HepG2 (cell line): ENCODE measurements around the gene SLC35B1. TPM values are rescaled to one million over a fixed set of nuclear protein-coding genes. Genes with fewer than 3 reads are reported as not detected.

Experiments
- CBX1 ChIP-seq: IDR thresholded peaks from one replicate; pipeline ENCODE4 v1.6.1; 2016; ENCODE audit warnings: antibody characterized with exemption, low read depth
- CEBPZ ChIP-seq: IDR thresholded peaks from 2 replicates; pipeline ENCODE4 v1.6.1; 2012; ENCODE audit warnings: low read length, improper control_type of control experiment
- FOXA1 ChIP-seq, 2 experiments: fragments of 450-650 bp in 1 of 2; sonication (generic) in 1 of 2; formaldehyde crosslinking in 1 of 2; IDR thresholded peaks; 2 replicates each; pipeline versions ENCODE4 v1.4.0 to v1.6.1; 2016 to 2020; ENCODE audit warnings: missing genetic modification reagents in 1 of 2
- FOXK1 ChIP-seq: sonication (generic); formaldehyde crosslinking; IDR thresholded peaks from 2 replicates; pipeline ENCODE4 v1.4.0; 2020; ENCODE audit warnings: low read depth, missing genetic modification reagents, borderline replicate concordance
- GTF3A ChIP-seq: sonication (generic); formaldehyde crosslinking; conservative IDR thresholded peaks from 2 replicates; pipeline ENCODE4 v1.4.0; 2020; ENCODE audit warnings: mild to moderate bottlenecking, missing genetic modification reagents
- HBP1 ChIP-seq: IDR thresholded peaks from 2 replicates; pipeline ENCODE4 v1.6.1; 2016; ENCODE audit warnings: low read depth, control low read depth
- HHEX ChIP-seq: IDR thresholded peaks from 2 replicates; pipeline ENCODE4 v1.6.1; 2016; ENCODE audit warnings: control low read depth
- SALL2 ChIP-seq: sonication (generic); formaldehyde crosslinking; IDR thresholded peaks from 2 replicates; pipeline ENCODE4 v1.8.1; 2023; ENCODE audit warnings: mild to moderate bottlenecking, missing genetic modification reagents, inconsistent platforms
- SMAD3 ChIP-seq: sonication (generic); formaldehyde crosslinking; IDR thresholded peaks from 2 replicates; pipeline ENCODE4 v1.4.0; 2020; ENCODE audit warnings: missing genetic modification reagents
- SMC3 ChIP-seq: IDR thresholded peaks from 2 replicates; pipeline ENCODE4 v1.6.1; 2011; ENCODE audit warnings: low read length, improper control_type of control experiment
- SNAPC2 ChIP-seq: sonication (generic); formaldehyde crosslinking; IDR thresholded peaks from 2 replicates; pipeline ENCODE4 v1.8.1; 2022; ENCODE audit warnings: mild to moderate bottlenecking, missing genetic modification reagents
- U2AF1 ChIP-seq: fragments of 200-400 bp; formaldehyde crosslinking; optimal IDR thresholded peaks from 2 replicates; pipeline ENCODE3; 2017; ENCODE audit warnings: mild to moderate bottlenecking, low read depth, low read length
- ZFP36L2 ChIP-seq: sonication (generic); formaldehyde crosslinking; IDR thresholded peaks from 2 replicates; pipeline ENCODE4 v1.4.0; 2020; ENCODE audit warnings: missing genetic modification reagents
- ZFP90 ChIP-seq: sonication (generic); formaldehyde crosslinking; IDR thresholded peaks from 2 replicates; pipeline ENCODE4 v1.8.0; 2022; ENCODE audit warnings: missing genetic modification reagents, mild to moderate bottlenecking, inconsistent platforms, borderline replicate concordance
- ZNF230 ChIP-seq: sonication (generic); formaldehyde crosslinking; IDR thresholded peaks from 2 replicates; pipeline ENCODE4 v1.4.0; 2020; ENCODE audit warnings: mild to moderate bottlenecking, missing genetic modification reagents
- ZNF558 ChIP-seq: sonication (generic); formaldehyde crosslinking; IDR thresholded peaks from 2 replicates; pipeline ENCODE4 v1.9.0; 2022; ENCODE audit warnings: mild to moderate bottlenecking, missing genetic modification reagents, borderline replicate concordance
- ZNF674 ChIP-seq: sonication (generic); formaldehyde crosslinking; IDR thresholded peaks from 2 replicates; pipeline ENCODE4 v1.5.0; 2020; ENCODE audit warnings: low read depth, mild to moderate bottlenecking, missing genetic modification reagents
- ZNF691 ChIP-seq: sonication (generic); formaldehyde crosslinking; IDR thresholded peaks from 2 replicates; pipeline ENCODE4 v1.4.0; 2020; ENCODE audit warnings: missing genetic modification reagents, low read depth, mild to moderate bottlenecking, borderline replicate concordance
- ZNF720 ChIP-seq: sonication (generic); formaldehyde crosslinking; IDR thresholded peaks from 2 replicates; pipeline ENCODE4 v1.4.0; 2020; ENCODE audit warnings: missing genetic modification reagents
- ZNF784 ChIP-seq: sonication (generic); formaldehyde crosslinking; IDR thresholded peaks from 2 replicates; pipeline ENCODE4 v1.5.1; 2020; ENCODE audit warnings: missing genetic modification reagents, mild to moderate bottlenecking, borderline replicate concordance
- ZNF878 ChIP-seq: sonication (generic); formaldehyde crosslinking; IDR thresholded peaks from 2 replicates; pipeline ENCODE4 v1.8.1; 2023; ENCODE audit warnings: mild to moderate bottlenecking, missing genetic modification reagents, moderate library complexity
- polyA plus RNA-seq, 8 experiments: library from polyadenylated mRNA; depleted of rRNA in 3 of 8; stranded (reverse) in 7 of 8; unstranded in 1 of 8; fragments of >200 nt; fragmentation: Illumina TruSeq in 4 of 8; extraction: Trizol in 4 of 8; gene quantifications; 2 replicates each; pipeline versions ENCODE4 v1.2.1 to v1.2.3, GENCODE V29; 2011 to 2016; ENCODE audit warnings: low read depth in 4 of 8, missing spikeins in 1 of 8, mixed read lengths in 1 of 8; ENCODE audit not compliant: insufficient read depth in 1 of 8
- total RNA-seq, 5 experiments: library from RNA; depleted of rRNA; stranded (reverse); fragments of >200 nt; fragmentation: Illumina TruSeq; extraction: Trizol; gene quantifications; 2 replicates each; pipeline ENCODE4 v1.2.3, GENCODE V29; 2016; ENCODE audit warnings: low read depth in 1 of 5
- TF ChIP-seq, protein P1 (sequence below): sonication (generic); formaldehyde crosslinking; IDR thresholded peaks from 2 replicates; pipeline ENCODE4 v1.5.0; 2020; ENCODE audit warnings: missing genetic modification reagents

SLC35B1 gene
- total and polyA plus RNA-seq, 2 of the 13 experiments (the other 11 are each of a cell fraction or from before 2014, with no cell fraction given): 99.6 to 113 TPM

- TF ChIP-seq GTF3A (CRISPR knock-in tag) (no peak), SMAD3 (CRISPR knock-in tag) (peak; percentile 52; the same call in 1 of the 2 replicates), ZNF720 (CRISPR knock-in tag) (no peak), ZFP36L2 (CRISPR knock-in tag) (no peak; the same call in 1 of the 2 replicates), ZNF878 (peak; percentile 100), HHEX (CRISPR knock-in tag) (peak; percentile 40; the same call in 1 of the 2 replicates), FOXA1 (IDR thresholded peaks at IDR 0.05) (no peak), FOXA1 (CRISPR knock-in tag; IDR thresholded peaks at IDR 0.05) (peak; percentile 89), U2AF1 (no peak), ZFP90 (CRISPR knock-in tag) (peak; percentile 99), ZNF784 (CRISPR knock-in tag) (peak; percentile 99), ZNF674 (CRISPR knock-in tag) (peak; percentile 82), ZNF230 (CRISPR knock-in tag) (peak; percentile 99), SMC3 (no peak), ZNF558 (CRISPR knock-in tag) (peak; percentile 100; the same call in 1 of the 2 replicates), FOXK1 (CRISPR knock-in tag) (peak; percentile 98), CEBPZ (no peak), ZNF691 (CRISPR knock-in tag) (0 out of 2 replicates have a peak, but pooled peaks have one; percentile 30), SNAPC2 (peak; percentile 99), CBX1 (peak; percentile 69), SALL2 (CRISPR knock-in tag) (peak; percentile 88), HBP1 (CRISPR knock-in tag) (peak; percentile 73)
- TF ChIP-seq, protein P1, sequence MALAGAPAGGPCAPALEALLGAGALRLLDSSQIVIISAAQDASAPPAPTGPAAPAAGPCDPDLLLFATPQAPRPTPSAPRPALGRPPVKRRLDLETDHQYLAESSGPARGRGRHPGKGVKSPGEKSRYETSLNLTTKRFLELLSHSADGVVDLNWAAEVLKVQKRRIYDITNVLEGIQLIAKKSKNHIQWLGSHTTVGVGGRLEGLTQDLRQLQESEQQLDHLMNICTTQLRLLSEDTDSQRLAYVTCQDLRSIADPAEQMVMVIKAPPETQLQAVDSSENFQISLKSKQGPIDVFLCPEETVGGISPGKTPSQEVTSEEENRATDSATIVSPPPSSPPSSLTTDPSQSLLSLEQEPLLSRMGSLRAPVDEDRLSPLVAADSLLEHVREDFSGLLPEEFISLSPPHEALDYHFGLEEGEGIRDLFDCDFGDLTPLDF: peak; percentile 96
Measured at GRCh38 chr17:49677933-49678847, 29.6 kb downstream of the SLC35B1 start, which contains the start of gene SPOP (continued).
